Cardiac muscle cell (in vitro differentiated cells and primary cell): ENCODE data around the gene RGS13. TPM values are rescaled to one million over a fixed set of nuclear protein-coding genes. Genes with fewer than 3 reads are reported as not detected.

Experiments
- DNase-seq, 2 donors: peaks; one replicate each; pipeline versions ENCODE4 v3.0.0 to v3.0.0-alpha.2; 2010 to 2017; ENCODE audit warnings: low read depth in 1 of 2, low spot score in 1 of 2
- H3K27ac ChIP-seq: fragments of 200-600 bp; sonication (generic); 2 replicates; pipeline ENCODE4 v1.5.1; 2016
- H3K27me3 ChIP-seq: fragments of 200-600 bp; sonication (generic); 2 replicates; pipeline ENCODE4 v1.6.0; 2016; ENCODE audit warnings: control low read depth
- H3K36me3 ChIP-seq: fragments of 200-600 bp; sonication (generic); 2 replicates; pipeline ENCODE4 v1.5.1; 2016; ENCODE audit warnings: control low read depth
- H3K4me1 ChIP-seq: fragments of 200-600 bp; sonication (generic); 2 replicates; pipeline ENCODE4 v1.8.1; 2017; ENCODE audit warnings: low read depth, mild to moderate bottlenecking, mixed run types
- H3K4me3 ChIP-seq: fragments of 200-600 bp; sonication (generic); 2 replicates; pipeline ENCODE4 v1.5.1; 2016; ENCODE audit warnings: mild to moderate bottlenecking
- H3K9me3 ChIP-seq: fragments of 200-600 bp; sonication (generic); 2 replicates; pipeline ENCODE4 v1.5.1; 2017; ENCODE audit warnings: low read depth, mild to moderate bottlenecking, control low read depth
- CTCF ChIP-seq: IDR thresholded peaks from 2 replicates; pipeline ENCODE4 v1.5.1; 2012; ENCODE audit warnings: low read depth, mild to moderate bottlenecking, low read length
- polyA plus RNA-seq: library from polyadenylated mRNA; unstranded; fragments of >200 nt; fragmentation: Nextera tagmentation; extraction: Ambion mirVana; gene quantifications from 2 replicates; pipeline ENCODE4 v1.2.1, GENCODE V29; 2016
- total RNA-seq: library from RNA; depleted of rRNA; stranded (reverse); fragments of >200 nt; gene quantifications from 2 replicates; pipeline ENCODE4 v1.2.3, GENCODE V29; 2016

The RGS13 gene
- total and polyA plus RNA-seq, 2 experiments from 2014 or later, result 1.3 to 4.8 TPM

- no peaks in the 10 kb centered on the region for H3K27me3 ChIP-seq
- no peak for DNase-seq
- H3K36me3 ChIP-seq, result no peaks in the 10 kb centered on the region
- peak overlapping the region; percentile 71 for H3K27ac ChIP-seq
- H3K4me3 ChIP-seq, result no peak overlapping the region
- no peak for TF ChIP-seq CTCF
- H3K4me1 ChIP-seq, result peaks cover 52% of the 10 kb centered on the region
- no peaks in the 10 kb centered on the region for H3K9me3 ChIP-seq
Measured at GRCh38 chr1:192627901-192628300, 8.0 kb upstream of the RGS13 start.

GRCh38 chr1:192628396-192629057, 7.4 kb upstream of the RGS13 start:
- Histone ChIP-seq H3K27ac (peak overlapping the region; percentile 71), H3K27me3 (no peaks in the 10 kb centered on the region), H3K9me3 (no peaks in the 10 kb centered on the region), H3K4me3 (no peak overlapping the region), H3K4me1 (peaks cover 59% of the 10 kb centered on the region), H3K36me3 (no peaks in the 10 kb centered on the region)
- DNase-seq, result peak in 1 of 2 donors; percentile 18
- no peak for TF ChIP-seq CTCF

GRCh38 chr1:192629612-192630011, 6.3 kb upstream of the RGS13 start:
- Histone ChIP-seq H3K27ac (peak overlapping the region; percentile 24), H3K36me3 (no peaks in the 10 kb centered on the region), H3K4me3 (no peak overlapping the region), H3K9me3 (no peaks in the 10 kb centered on the region), H3K4me1 (peaks cover 62% of the 10 kb centered on the region), H3K27me3 (no peaks in the 10 kb centered on the region)
- DNase-seq, result no peak
- TF ChIP-seq CTCF, result no peak

- no peak for TF ChIP-seq CTCF
- Histone ChIP-seq H3K4me1 (peaks cover 62% of the 10 kb centered on the region), H3K27me3 (no peaks in the 10 kb centered on the region), H3K27ac (peak overlapping the region; percentile 61), H3K9me3 (no peaks in the 10 kb centered on the region), H3K36me3 (no peaks in the 10 kb centered on the region), H3K4me3 (no peak overlapping the region)
- no peak for DNase-seq
Measured at GRCh38 chr1:192630521-192631287, 5.2 kb upstream of the RGS13 start.

GRCh38 chr1:192631749-192632148, 4.2 kb upstream of the RGS13 start:
- DNase-seq, result no peak
- no peaks in the 10 kb centered on the region for H3K36me3 ChIP-seq
- peaks cover 59% of the 10 kb centered on the region for H3K4me1 ChIP-seq
- H3K27ac ChIP-seq, result peak overlapping the region; percentile 8
- no peaks in the 10 kb centered on the region for H3K27me3 ChIP-seq
- no peaks in the 10 kb centered on the region for H3K9me3 ChIP-seq
- H3K4me3 ChIP-seq, result no peak overlapping the region
- no peak for TF ChIP-seq CTCF
